Endodermal cell (in vitro differentiated cells): ENCODE data around the gene ERBIN. TPM values are rescaled to one million over a fixed set of nuclear protein-coding genes. Genes with fewer than 3 reads are reported as not detected.

Experiments used
- DNase-seq: peaks from one replicate; pipeline ENCODE4 v3.0.0-alpha.2; 2017
- H3K27ac ChIP-seq: 2 replicates; pipeline ENCODE4 v1.5.1; 2013; ENCODE audit warnings: mild to moderate bottlenecking, low read depth, low read length, moderate library complexity
- H3K27me3 ChIP-seq: 2 replicates; pipeline ENCODE4 v1.6.1; 2013; ENCODE audit warnings: mild to moderate bottlenecking, low read length, moderate library complexity; ENCODE audit not compliant: insufficient read depth, control insufficient read depth, poor library complexity, severe bottlenecking
- H3K36me3 ChIP-seq: 2 replicates; pipeline ENCODE4 v1.7.0; 2013; ENCODE audit warnings: mild to moderate bottlenecking, low read length, moderate library complexity; ENCODE audit not compliant: control insufficient read depth, insufficient read depth
- H3K4me1 ChIP-seq: one replicate; pipeline ENCODE4 v1.7.0; 2013; ENCODE audit warnings: low read length; ENCODE audit not compliant: control insufficient read depth, insufficient read depth
- H3K4me3 ChIP-seq: 2 replicates; pipeline ENCODE4 v1.5.1; 2013; ENCODE audit warnings: mild to moderate bottlenecking, low read length, moderate library complexity
- H3K9ac ChIP-seq: 2 replicates; pipeline ENCODE4 v1.6.1; 2013; ENCODE audit warnings: mild to moderate bottlenecking, low read length, moderate library complexity; ENCODE audit not compliant: poor library complexity, severe bottlenecking; ENCODE audit errors: extremely low read depth
- H3K9me3 ChIP-seq: 2 replicates; pipeline ENCODE4 v1.6.1; 2013; ENCODE audit warnings: mild to moderate bottlenecking, low read length, moderate library complexity; ENCODE audit not compliant: control insufficient read depth
- H3K27ac Mint-ChIP-seq: 2 replicates; pipeline ENCODE4 v1.8.0; 2020; ENCODE audit warnings: mixed read lengths
- H3K27me3 Mint-ChIP-seq: 2 replicates; pipeline ENCODE4 v1.8.0; 2021; ENCODE audit warnings: mild to moderate bottlenecking, mixed read lengths; ENCODE audit not compliant: insufficient read depth
- H3K36me3 Mint-ChIP-seq: 2 replicates; pipeline ENCODE4 v1.8.0; 2020; ENCODE audit warnings: low read depth, mixed read lengths
- H3K4me1 Mint-ChIP-seq: 2 replicates; pipeline ENCODE4 v1.8.0; 2020; ENCODE audit warnings: mixed read lengths
- H3K4me3 Mint-ChIP-seq: 2 replicates; pipeline ENCODE4 v1.8.0; 2020; ENCODE audit warnings: mild to moderate bottlenecking, moderate library complexity, mixed read lengths
- H3K9me3 Mint-ChIP-seq: 2 replicates; pipeline ENCODE4 v1.8.0; 2020; ENCODE audit warnings: mild to moderate bottlenecking, mixed read lengths
- CTCF ChIP-seq: fragments of 200-600 bp; sonication (generic); conservative IDR thresholded peaks from 2 replicates; pipeline ENCODE4 v1.5.0; 2021; ENCODE audit warnings: antibody characterized with exemption, mild to moderate bottlenecking
- WGBS, 2 experiments: methylation state at CpG; one replicate each; pipeline versions ENCODE4 v1.1.5 to v1.1.7; 2013; ENCODE audit warnings: missing lambda C conversion rate in 2 of 2, mixed read lengths in 1 of 2; ENCODE audit not compliant: insufficient coverage in 1 of 2, insufficient read length in 1 of 2; 5-methylcytosine and 5-hydroxymethylcytosine counted together
- total RNA-seq, 2 donors: library from RNA; stranded (reverse); fragmentation: NEBNext Ultra II Directional in 1 of 2; extraction: Animal tissue kit (Norgen Biotek cat#: 25700) in 1 of 2; gene quantifications; 2 replicates in 1 of 2; 3 replicates in 1 of 2; pipeline ENCODE4 v1.2.1, GENCODE V29; 2021

The ERBIN gene
- total RNA-seq, 2 donors from 2014 or later: 51.8 to 54.4 TPM

GRCh38 chr5:66015196-66015960 lies 89.0 kb downstream of the ERBIN start:
- no peaks in the 10 kb centered on the region for H3K4me1 Mint-ChIP-seq
- H3K27me3 Mint-ChIP-seq: no peaks in the 10 kb centered on the region
- peaks cover 34% of the 10 kb centered on the region for H3K36me3 Mint-ChIP-seq
- TF ChIP-seq CTCF: no peak
- no peak for DNase-seq
- Histone ChIP-seq H3K4me1 (no peaks in the 10 kb centered on the region), H3K27ac (no peak overlapping the region), H3K27me3 (no peaks in the 10 kb centered on the region), H3K9me3 (no peaks in the 10 kb centered on the region), H3K9ac (no peak overlapping the region), H3K36me3 (peaks cover 50% of the 10 kb centered on the region), H3K4me3 (no peak overlapping the region)
- no peak overlapping the region for H3K27ac Mint-ChIP-seq
- H3K4me3 Mint-ChIP-seq: no peak overlapping the region
- 92 to 100% methylated on average over 5 to 6 of the region's 6 CpGs for WGBS, 2 experiments
- H3K9me3 Mint-ChIP-seq: no peaks in the 10 kb centered on the region

- Mint-ChIP-seq H3K36me3 (peaks cover 39% of the 10 kb centered on the region), H3K9me3 (no peaks in the 10 kb centered on the region), H3K4me3 (no peak overlapping the region), H3K27ac (no peak overlapping the region), H3K27me3 (no peaks in the 10 kb centered on the region), H3K4me1 (no peaks in the 10 kb centered on the region)
- DNase-seq: no peak
- no peaks in the 10 kb centered on the region for H3K4me1 ChIP-seq
- no peak overlapping the region for H3K27ac ChIP-seq
- no peak overlapping the region for H3K4me3 ChIP-seq
- H3K36me3 ChIP-seq: peaks cover 57% of the 10 kb centered on the region
- no peaks in the 10 kb centered on the region for H3K9me3 ChIP-seq
- H3K27me3 ChIP-seq: no peaks in the 10 kb centered on the region
- no peak for TF ChIP-seq CTCF
- WGBS, 2 experiments: 96 to 100% methylated on average over 1 of the region's 1 CpG
- H3K9ac ChIP-seq: no peak overlapping the region
These were observed 95.2 kb downstream of the ERBIN start for GRCh38 chr5:66021585-66021984.

GRCh38 chr5:66039296-66039695 lies 112.9 kb downstream of the ERBIN start:
- H3K27ac Mint-ChIP-seq: no peak overlapping the region
- H3K9me3 ChIP-seq: no peaks in the 10 kb centered on the region

More at GRCh38 chr5:66039296-66039695, 112.9 kb downstream of the ERBIN start:
- Histone ChIP-seq H3K9ac (no peak overlapping the region), H3K4me3 (no peak overlapping the region), H3K27ac (no peak overlapping the region), H3K36me3 (peaks cover 76% of the 10 kb centered on the region), H3K27me3 (no peaks in the 10 kb centered on the region), H3K4me1 (no peaks in the 10 kb centered on the region)
- Mint-ChIP-seq H3K4me1 (peaks cover 4% of the 10 kb centered on the region), H3K27me3 (no peaks in the 10 kb centered on the region), H3K4me3 (no peak overlapping the region), H3K36me3 (peaks cover 28% of the 10 kb centered on the region), H3K9me3 (no peaks in the 10 kb centered on the region)
- TF ChIP-seq CTCF: no peak
- no CpG with 5 or more reads among the region's 1 CpG for WGBS, 2 experiments
- no peak for DNase-seq
